A549 (cell line): ENCODE measurements around the gene ZRANB3.

ENCODE experiments used
- CBX2 ChIP-seq: fragments of 200-600 bp; sonication (generic); IDR thresholded peaks from 2 replicates; pipeline ENCODE4 v1.6.1; 2016; ENCODE audit warnings: low read depth, mild to moderate bottlenecking, borderline replicate concordance
- EP300 ChIP-seq, 2 experiments: fragments of >200 bp; sonication (Bioruptor Twin); formaldehyde crosslinking; IDR thresholded peaks; 2 replicates in 1 of 2; 3 replicates in 1 of 2; pipeline ENCODE4 v1.6.1; 2016 to 2017
- KDM1A ChIP-seq: fragments of 200-600 bp; sonication (generic); IDR thresholded peaks from 2 replicates; pipeline ENCODE4 v1.6.1; 2016; ENCODE audit warnings: low read depth, mild to moderate bottlenecking
- NPAS2 ChIP-seq: fragments of 250-450 bp; sonication (Bioruptor Pico); IDR thresholded peaks from 2 replicates; pipeline ENCODE4 v1.8.0; 2022; ENCODE audit warnings: mild to moderate bottlenecking, moderate library complexity, borderline replicate concordance
- PHF8 ChIP-seq: fragments of 200-600 bp; sonication (generic); IDR thresholded peaks from 2 replicates; pipeline ENCODE4 v1.6.1; 2016; ENCODE audit warnings: low read depth, mild to moderate bottlenecking, antibody characterized with exemption, moderate library complexity, borderline replicate concordance
- POLR2A ChIP-seq: IDR thresholded peaks from 2 replicates; pipeline ENCODE4 v1.6.1; 2012; ENCODE audit warnings: mild to moderate bottlenecking, low read length
- TF ChIP-seq, protein P1 (sequence below): fragments of >200 bp; sonication (Bioruptor Twin); formaldehyde crosslinking; IDR thresholded peaks from 3 replicates; pipeline ENCODE4 v1.5.1; 2016
- TF ChIP-seq, protein P2 (sequence below): fragments of >200 bp; sonication (Bioruptor Twin); formaldehyde crosslinking; IDR thresholded peaks from 3 replicates; pipeline ENCODE4 v1.6.1; 2016
- TF ChIP-seq, protein P3 (sequence below): fragments of 200-600 bp; sonication (generic); IDR thresholded peaks from 2 replicates; pipeline ENCODE4 v1.6.1; 2016; ENCODE audit warnings: antibody characterized with exemption, mild to moderate bottlenecking, moderate library complexity

DNA sequence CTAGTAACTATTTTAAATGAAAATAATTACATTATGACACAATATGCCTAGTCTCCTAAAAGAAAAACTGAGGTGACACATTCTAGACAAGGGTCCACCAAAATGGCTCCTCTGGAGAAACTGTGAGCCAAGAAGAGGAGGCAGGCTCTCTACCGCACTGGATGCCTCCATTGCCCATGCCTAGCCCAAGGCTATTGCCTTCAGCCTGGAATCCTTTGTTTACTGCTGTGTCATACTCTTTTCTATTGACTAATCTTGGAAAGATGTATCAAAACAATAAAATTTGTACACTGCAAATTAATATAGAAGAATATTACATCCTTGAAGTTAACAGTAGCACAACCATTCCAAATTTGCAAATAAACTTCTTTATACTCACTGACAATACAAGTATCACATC, 311.8 kb downstream of the ZRANB3 start:
- TF ChIP-seq, protein P1, sequence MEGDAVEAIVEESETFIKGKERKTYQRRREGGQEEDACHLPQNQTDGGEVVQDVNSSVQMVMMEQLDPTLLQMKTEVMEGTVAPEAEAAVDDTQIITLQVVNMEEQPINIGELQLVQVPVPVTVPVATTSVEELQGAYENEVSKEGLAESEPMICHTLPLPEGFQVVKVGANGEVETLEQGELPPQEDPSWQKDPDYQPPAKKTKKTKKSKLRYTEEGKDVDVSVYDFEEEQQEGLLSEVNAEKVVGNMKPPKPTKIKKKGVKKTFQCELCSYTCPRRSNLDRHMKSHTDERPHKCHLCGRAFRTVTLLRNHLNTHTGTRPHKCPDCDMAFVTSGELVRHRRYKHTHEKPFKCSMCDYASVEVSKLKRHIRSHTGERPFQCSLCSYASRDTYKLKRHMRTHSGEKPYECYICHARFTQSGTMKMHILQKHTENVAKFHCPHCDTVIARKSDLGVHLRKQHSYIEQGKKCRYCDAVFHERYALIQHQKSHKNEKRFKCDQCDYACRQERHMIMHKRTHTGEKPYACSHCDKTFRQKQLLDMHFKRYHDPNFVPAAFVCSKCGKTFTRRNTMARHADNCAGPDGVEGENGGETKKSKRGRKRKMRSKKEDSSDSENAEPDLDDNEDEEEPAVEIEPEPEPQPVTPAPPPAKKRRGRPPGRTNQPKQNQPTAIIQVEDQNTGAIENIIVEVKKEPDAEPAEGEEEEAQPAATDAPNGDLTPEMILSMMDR: no peak
- TF ChIP-seq POLR2A (no peak), KDM1A (no peak), EP300 (IDR thresholded peaks at IDR 0.05) (no peak), NPAS2 (CRISPR knock-in tag) (no peak), PHF8 (no peak), CBX2 (no peak)
- TF ChIP-seq, protein P2, sequence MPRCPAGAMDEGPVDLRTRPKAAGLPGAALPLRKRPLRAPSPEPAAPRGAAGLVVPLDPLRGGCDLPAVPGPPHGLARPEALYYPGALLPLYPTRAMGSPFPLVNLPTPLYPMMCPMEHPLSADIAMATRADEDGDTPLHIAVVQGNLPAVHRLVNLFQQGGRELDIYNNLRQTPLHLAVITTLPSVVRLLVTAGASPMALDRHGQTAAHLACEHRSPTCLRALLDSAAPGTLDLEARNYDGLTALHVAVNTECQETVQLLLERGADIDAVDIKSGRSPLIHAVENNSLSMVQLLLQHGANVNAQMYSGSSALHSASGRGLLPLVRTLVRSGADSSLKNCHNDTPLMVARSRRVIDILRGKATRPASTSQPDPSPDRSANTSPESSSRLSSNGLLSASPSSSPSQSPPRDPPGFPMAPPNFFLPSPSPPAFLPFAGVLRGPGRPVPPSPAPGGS: no peak
- TF ChIP-seq, protein P3, sequence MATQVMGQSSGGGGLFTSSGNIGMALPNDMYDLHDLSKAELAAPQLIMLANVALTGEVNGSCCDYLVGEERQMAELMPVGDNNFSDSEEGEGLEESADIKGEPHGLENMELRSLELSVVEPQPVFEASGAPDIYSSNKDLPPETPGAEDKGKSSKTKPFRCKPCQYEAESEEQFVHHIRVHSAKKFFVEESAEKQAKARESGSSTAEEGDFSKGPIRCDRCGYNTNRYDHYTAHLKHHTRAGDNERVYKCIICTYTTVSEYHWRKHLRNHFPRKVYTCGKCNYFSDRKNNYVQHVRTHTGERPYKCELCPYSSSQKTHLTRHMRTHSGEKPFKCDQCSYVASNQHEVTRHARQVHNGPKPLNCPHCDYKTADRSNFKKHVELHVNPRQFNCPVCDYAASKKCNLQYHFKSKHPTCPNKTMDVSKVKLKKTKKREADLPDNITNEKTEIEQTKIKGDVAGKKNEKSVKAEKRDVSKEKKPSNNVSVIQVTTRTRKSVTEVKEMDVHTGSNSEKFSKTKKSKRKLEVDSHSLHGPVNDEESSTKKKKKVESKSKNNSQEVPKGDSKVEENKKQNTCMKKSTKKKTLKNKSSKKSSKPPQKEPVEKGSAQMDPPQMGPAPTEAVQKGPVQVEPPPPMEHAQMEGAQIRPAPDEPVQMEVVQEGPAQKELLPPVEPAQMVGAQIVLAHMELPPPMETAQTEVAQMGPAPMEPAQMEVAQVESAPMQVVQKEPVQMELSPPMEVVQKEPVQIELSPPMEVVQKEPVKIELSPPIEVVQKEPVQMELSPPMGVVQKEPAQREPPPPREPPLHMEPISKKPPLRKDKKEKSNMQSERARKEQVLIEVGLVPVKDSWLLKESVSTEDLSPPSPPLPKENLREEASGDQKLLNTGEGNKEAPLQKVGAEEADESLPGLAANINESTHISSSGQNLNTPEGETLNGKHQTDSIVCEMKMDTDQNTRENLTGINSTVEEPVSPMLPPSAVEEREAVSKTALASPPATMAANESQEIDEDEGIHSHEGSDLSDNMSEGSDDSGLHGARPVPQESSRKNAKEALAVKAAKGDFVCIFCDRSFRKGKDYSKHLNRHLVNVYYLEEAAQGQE: no peak
